Esophagus squamous epithelium (tissue), 4 donors: Measurements from ENCODE around the gene IRF4.

Source experiments
- POLR2A ChIP-seq, 4 donors: fragments of 450-650 bp; IDR thresholded peaks; one replicate each; pipeline ENCODE4 v1.6.1; 2017; ENCODE audit warnings: antibody characterized with exemption in 4 of 4, mild to moderate bottlenecking in 4 of 4, moderate library complexity in 3 of 4
- TF ChIP-seq, protein P1 (sequence below), 6 experiments: fragments of 450-650 bp in 4 of 6; fragments of 200-600 bp in 2 of 6; sonication (generic) in 2 of 6; IDR thresholded peaks; one replicate each; pipeline ENCODE4 v1.5.1; 2016 to 2019; ENCODE audit warnings: antibody characterized with exemption in 6 of 6, mild to moderate bottlenecking in 4 of 6, moderate library complexity in 4 of 6

DNA sequence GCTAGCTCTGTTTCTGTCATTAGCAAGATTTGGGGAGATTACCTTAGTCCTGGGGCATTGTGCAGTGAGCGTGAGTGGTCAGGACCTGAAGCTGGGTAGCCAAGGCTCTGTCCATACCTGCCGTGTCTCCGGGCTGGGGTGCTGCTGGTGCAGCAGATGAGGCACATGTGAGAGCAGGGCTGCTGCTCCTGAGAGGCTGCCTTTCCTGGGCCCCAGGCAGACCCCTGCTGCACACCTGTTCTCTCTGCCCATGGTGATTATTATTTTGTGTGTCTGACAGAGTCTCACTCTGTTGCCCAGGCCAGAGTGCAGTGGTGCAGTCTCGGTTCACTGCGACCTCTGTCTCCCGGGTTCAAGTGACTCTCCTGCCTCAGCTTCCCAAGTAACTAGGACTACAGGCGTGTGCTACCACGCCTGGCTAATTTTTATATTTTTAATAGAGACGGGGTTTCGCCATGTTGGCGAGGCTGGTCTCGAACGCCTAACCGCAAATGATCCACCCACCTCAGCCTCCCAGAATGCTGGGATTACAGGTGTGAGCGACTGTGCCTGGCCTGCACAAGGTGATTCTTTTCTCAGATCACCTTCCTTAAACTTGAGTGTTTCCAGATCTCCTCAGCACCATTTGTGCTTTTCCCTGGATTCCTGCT lies 36.8 kb upstream of the IRF4 start:
- TF ChIP-seq, protein P1, sequence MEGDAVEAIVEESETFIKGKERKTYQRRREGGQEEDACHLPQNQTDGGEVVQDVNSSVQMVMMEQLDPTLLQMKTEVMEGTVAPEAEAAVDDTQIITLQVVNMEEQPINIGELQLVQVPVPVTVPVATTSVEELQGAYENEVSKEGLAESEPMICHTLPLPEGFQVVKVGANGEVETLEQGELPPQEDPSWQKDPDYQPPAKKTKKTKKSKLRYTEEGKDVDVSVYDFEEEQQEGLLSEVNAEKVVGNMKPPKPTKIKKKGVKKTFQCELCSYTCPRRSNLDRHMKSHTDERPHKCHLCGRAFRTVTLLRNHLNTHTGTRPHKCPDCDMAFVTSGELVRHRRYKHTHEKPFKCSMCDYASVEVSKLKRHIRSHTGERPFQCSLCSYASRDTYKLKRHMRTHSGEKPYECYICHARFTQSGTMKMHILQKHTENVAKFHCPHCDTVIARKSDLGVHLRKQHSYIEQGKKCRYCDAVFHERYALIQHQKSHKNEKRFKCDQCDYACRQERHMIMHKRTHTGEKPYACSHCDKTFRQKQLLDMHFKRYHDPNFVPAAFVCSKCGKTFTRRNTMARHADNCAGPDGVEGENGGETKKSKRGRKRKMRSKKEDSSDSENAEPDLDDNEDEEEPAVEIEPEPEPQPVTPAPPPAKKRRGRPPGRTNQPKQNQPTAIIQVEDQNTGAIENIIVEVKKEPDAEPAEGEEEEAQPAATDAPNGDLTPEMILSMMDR (IDR thresholded peaks at IDR 0.05): no peak
- no peak for TF ChIP-seq POLR2A (IDR thresholded peaks at IDR 0.05)
